HG02943 (cell line): ENCODE data around the gene CHD1L.
"Not testable (repeated sequence)": the region's sequence is repeated elsewhere in the genome, so short reads cannot be mapped to it uniquely, and the experiment has no call there.

Source experiments
- ATAC-seq: cut with Tn5 transposase; IDR thresholded peaks from one replicate; pipeline ENCODE4 v1.9.1; 2021; ENCODE audit warnings: mild to moderate bottlenecking, low read depth, moderate library complexity; ENCODE audit not compliant: unreplicated experiment

The CHD1L gene

DNA sequence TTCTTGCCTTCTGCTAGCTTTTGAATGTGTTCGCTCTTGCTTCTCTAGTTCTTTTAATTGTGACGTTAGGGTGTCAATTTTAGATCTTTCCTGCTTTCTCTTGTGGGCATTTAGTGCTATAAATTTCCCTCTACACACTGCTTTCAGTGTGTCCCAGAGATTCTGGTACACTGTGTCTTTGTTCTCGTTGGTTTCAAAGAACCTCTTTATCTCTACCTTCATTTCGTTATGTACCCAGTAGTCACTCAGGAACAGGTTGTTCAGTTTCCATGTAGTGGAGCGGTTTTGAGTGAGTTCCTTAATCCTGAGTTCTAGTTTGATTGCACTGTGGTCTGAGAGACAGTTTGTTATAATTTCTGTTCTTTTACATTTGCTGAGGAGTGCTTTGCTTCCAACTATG, 11.5 kb upstream of the CHD1L start:
- ATAC-seq, result not testable (repeated sequence)

- ATAC-seq, result not testable (repeated sequence)
Observed at GRCh38 chr1:147233903-147234302, 8.6 kb upstream of the CHD1L start.

DNA sequence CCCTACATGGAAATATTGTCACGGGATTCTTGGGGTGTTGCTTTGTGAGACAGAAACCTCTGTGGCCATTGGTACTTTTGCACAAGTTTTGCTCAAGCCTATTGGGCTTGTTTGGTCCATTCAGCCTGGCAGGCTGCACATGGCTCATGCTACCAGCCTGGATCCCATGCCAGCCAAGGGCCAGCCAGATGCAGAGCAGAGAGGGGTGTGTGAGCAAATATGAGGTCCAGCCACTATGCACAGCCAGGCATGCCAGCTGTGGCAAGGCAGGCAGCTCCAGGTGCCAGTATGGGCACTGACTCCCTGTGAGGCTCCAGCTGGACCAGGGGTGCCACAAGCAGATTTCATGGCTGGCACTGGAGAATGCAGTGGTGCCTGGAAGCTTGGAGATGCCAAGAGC, 6.7 kb upstream of the CHD1L start:
- no peak for ATAC-seq

- no peak for ATAC-seq
Observed at GRCh38 chr1:147236448-147236847, 6.0 kb upstream of the CHD1L start.

GRCh38 chr1:147236959-147237791, 5.3 kb upstream of the CHD1L start:
- ATAC-seq, result no peak

GRCh38 chr1:147238053-147238902, 4.2 kb upstream of the CHD1L start:
- ATAC-seq, result no peak

GRCh38 chr1:147238925-147239820, 3.3 kb upstream of the CHD1L start:
- no peak for ATAC-seq

GRCh38 chr1:147240131-147240721, 2.3 kb upstream of the CHD1L start:
- not testable (repeated sequence) for ATAC-seq

- no peak for ATAC-seq
Observed at GRCh38 chr1:147241934-147242448, 493 bp upstream of the CHD1L start.

GRCh38 chr1:147243228-147243685, 773 bp downstream of the CHD1L start:
- ATAC-seq, result peak; percentile 30

GRCh38 chr1:147243841-147244240, 1.4 kb downstream of the CHD1L start:
- no peak for ATAC-seq

GRCh38 chr1:147245129-147245528, 2.6 kb downstream of the CHD1L start:
- ATAC-seq, result no peak

DNA sequence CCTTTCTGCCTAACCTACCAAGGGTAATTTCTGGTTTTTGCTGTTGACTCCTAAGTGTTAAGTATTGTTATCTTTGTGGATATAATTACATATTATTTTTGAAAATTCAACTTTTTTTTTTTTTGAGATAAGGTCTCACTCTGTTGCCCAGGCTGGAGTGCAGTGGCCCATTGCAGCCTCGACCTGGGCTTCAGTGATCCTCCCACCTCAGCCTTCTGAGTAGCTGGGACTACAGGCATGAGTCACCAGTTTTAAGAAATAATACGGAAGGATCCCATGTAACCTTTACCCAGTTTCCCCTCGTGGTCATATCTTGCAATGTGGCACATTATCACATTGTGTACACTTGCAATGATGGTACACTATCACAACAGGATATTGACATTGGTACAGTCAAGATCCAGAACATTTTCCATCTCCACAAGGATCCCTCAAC, 3.1 kb downstream of the CHD1L start:
- no peak for ATAC-seq

GRCh38 chr1:147246044-147246690, 3.7 kb downstream of the CHD1L start:
- no peak for ATAC-seq

- no peak for ATAC-seq
Observed at GRCh38 chr1:147246910-147247655, 4.6 kb downstream of the CHD1L start.

- ATAC-seq, result no peak
Observed at GRCh38 chr1:147247656-147248238, 5.3 kb downstream of the CHD1L start.

DNA sequence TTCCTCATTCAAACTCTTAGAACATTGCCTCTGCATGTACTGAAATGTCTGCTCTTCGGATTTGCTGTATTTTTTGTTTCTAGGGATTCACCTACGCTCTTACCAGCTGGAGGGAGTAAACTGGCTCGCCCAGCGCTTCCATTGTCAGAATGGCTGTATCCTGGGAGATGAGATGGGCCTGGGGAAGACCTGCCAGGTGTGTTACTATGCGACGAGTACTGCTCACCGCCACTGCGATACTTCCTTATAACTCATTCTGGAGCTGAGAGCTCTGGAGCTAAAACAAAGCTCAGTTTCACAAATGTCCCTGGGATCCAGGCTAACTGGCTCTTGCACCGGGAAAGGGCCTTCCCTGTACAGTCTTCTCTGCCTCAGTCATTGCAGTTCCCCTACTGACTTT, 10.1 kb downstream of the CHD1L start:
- no peak for ATAC-seq

- no peak for ATAC-seq
Observed at GRCh38 chr1:147260956-147261355, 18.5 kb downstream of the CHD1L start.
